ENCODE results near the gene PIK3R2.

PIK3R2 gene

DNA sequence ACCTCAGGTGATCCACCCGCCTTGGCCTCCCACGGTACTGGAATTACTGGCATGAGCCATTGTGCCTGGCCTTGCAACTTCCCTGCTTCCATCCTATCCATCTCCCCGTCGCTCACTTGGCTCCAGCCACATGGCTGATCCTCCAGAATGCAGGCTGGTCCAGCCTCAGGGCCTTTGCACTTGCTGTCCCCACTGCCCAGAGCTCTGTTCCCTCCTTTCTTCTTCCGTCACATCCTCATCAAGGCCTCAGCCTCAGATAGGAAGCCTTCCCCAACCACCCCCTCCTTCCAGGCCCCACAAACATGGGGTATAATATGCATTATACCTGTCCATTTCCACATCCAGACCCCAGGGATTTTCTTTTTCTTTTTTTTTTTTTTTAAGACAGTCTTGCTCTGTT, 39.1 kb upstream of the PIK3R2 start:
- ATAC-seq = no peak

DNA sequence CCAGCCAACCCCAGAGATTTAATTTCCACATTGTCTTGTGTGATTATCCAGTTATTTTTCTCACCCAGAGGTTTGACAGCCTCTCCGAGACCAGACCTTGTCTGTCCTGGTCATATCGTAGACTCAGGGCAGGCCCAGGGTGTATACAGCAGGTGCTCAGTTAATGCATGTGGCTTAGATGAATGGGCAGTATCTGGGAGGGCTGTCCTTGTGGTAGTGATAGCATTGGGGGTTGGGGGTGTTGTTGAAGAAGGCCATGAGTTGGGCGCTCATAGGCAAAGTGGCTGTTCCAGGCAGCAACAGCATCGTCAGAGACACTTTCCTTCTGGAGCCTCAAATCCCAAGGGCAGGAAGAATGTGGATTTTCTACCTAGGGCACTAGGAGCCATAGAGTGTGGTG, 38.5 kb upstream of the PIK3R2 start:
- ATAC-seq = no peak
- TF ChIP-seq ZNF70 (CRISPR knock-in tag; IDR thresholded peaks at IDR 0.05) = no peak
- TF ChIP-seq, protein P1, sequence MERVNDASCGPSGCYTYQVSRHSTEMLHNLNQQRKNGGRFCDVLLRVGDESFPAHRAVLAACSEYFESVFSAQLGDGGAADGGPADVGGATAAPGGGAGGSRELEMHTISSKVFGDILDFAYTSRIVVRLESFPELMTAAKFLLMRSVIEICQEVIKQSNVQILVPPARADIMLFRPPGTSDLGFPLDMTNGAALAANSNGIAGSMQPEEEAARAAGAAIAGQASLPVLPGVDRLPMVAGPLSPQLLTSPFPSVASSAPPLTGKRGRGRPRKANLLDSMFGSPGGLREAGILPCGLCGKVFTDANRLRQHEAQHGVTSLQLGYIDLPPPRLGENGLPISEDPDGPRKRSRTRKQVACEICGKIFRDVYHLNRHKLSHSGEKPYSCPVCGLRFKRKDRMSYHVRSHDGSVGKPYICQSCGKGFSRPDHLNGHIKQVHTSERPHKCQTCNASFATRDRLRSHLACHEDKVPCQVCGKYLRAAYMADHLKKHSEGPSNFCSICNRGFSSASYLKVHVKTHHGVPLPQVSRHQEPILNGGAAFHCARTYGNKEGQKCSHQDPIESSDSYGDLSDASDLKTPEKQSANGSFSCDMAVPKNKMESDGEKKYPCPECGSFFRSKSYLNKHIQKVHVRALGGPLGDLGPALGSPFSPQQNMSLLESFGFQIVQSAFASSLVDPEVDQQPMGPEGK (CRISPR knock-in tag; IDR thresholded peaks at IDR 0.05; ENCODE audit: borderline replicate concordance) = no peak
- TF ChIP-seq GLIS3 (CRISPR knock-in tag; IDR thresholded peaks at IDR 0.05) = no peak
- TF ChIP-seq ESRRG (CRISPR knock-in tag; IDR thresholded peaks at IDR 0.05) = no peak
- no peak for TF ChIP-seq BACH2 (CRISPR knock-in tag; IDR thresholded peaks at IDR 0.05; ENCODE audit: borderline replicate concordance)

More for the DNA sequence above, 39.1 kb upstream of the PIK3R2 start:
- TF ChIP-seq ZC3H10 (CRISPR knock-in tag; IDR thresholded peaks at IDR 0.05) (no peak), ZFP30 (CRISPR knock-in tag; IDR thresholded peaks at IDR 0.05) (no peak), CSDC2 (CRISPR knock-in tag; IDR thresholded peaks at IDR 0.05) (no peak), ISL1 (CRISPR knock-in tag; IDR thresholded peaks at IDR 0.05) (no peak), ARNTL (CRISPR knock-in tag; IDR thresholded peaks at IDR 0.05; ENCODE audit: borderline replicate concordance, low read depth) (no peak)
- TF ChIP-seq, protein P2, sequence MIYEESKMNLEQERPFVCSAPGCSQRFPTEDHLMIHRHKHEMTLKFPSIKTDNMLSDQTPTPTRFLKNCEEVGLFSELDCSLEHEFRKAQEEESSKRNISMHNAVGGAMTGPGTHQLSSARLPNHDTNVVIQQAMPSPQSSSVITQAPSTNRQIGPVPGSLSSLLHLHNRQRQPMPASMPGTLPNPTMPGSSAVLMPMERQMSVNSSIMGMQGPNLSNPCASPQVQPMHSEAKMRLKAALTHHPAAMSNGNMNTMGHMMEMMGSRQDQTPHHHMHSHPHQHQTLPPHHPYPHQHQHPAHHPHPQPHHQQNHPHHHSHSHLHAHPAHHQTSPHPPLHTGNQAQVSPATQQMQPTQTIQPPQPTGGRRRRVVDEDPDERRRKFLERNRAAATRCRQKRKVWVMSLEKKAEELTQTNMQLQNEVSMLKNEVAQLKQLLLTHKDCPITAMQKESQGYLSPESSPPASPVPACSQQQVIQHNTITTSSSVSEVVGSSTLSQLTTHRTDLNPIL (CRISPR knock-in tag; IDR thresholded peaks at IDR 0.05; ENCODE audit: low read depth) = no peak

DNA sequence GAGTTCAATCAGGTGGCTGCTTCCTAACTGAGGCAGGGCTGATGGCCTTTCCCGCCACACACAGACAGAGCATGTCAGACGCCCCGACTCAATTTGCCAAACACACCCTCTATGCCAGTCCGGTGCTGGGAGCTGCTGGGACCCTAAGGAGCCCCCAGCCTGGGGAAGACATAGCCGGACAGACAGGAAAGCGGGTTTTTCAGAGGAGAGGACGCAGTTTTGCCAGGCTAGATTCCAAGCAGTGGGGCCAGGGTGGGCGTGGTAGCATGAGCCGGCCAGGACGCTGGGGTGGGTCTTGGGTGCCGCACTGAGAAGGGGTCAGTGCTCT, 35.6 kb upstream of the PIK3R2 start:
- TF ChIP-seq ZNF8 (CRISPR knock-in tag; IDR thresholded peaks at IDR 0.05) (no peak), ISL1 (CRISPR knock-in tag; IDR thresholded peaks at IDR 0.05) (no peak), ZC3H10 (CRISPR knock-in tag; IDR thresholded peaks at IDR 0.05) (no peak), SNAI2 (CRISPR knock-in tag; IDR thresholded peaks at IDR 0.05) (no peak), ZNF70 (CRISPR knock-in tag; IDR thresholded peaks at IDR 0.05) (no peak)
- TF ChIP-seq, protein P1 (CRISPR knock-in tag; IDR thresholded peaks at IDR 0.05; ENCODE audit: borderline replicate concordance) = no peak

DNA sequence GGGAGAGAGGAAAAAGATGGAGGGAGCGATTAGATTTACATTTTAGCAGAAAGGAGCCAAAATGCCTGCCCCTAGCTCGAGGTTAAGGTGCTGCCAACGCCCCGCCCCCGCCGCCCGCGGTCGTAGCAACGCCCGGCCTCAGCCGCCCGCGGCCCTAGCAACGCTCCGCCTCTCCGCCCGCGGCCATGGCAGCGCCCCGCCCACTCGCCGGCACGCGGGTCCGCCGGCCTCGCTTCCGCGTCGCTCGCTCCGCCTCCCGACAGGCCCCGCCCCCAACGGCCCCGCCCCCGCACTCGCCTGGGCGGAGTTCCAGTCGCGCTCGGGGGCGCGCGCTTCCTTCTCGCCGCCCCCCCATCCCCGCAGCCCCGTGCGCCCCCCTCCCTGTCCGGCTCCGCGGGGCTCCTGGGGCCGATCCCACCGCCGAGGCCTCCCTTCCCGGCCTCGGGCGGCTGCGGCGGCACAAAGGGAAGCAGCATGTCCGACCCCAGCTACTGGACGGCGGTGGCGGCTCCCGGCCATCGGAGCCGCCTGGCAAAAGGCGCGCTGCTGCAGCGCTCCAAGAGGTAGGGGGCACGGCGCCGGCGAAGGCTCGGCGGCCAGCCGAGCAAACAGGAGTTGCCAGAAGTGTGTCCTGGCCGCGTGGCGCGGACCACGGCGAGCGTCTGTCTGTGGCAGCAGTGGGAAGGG, 35.1 kb upstream of the PIK3R2 start:
- TF ChIP-seq SNAI2 (CRISPR knock-in tag; IDR thresholded peaks at IDR 0.05) (no peak), TCF4 (CRISPR knock-in tag; IDR thresholded peaks at IDR 0.05; ENCODE audit: borderline replicate concordance) (no peak), ZNF565 (CRISPR knock-in tag; conservative IDR thresholded peaks at IDR 0.05; ENCODE audit: low read depth) (no peak), ARNTL (CRISPR knock-in tag; IDR thresholded peaks at IDR 0.05; ENCODE audit: borderline replicate concordance, low read depth) (no peak), BACH2 (CRISPR knock-in tag; IDR thresholded peaks at IDR 0.05; ENCODE audit: borderline replicate concordance) (no peak), RARB (CRISPR knock-in tag; IDR thresholded peaks at IDR 0.05) (no peak), ZNF70 (CRISPR knock-in tag; IDR thresholded peaks at IDR 0.05) (no peak), ISL1 (CRISPR knock-in tag; IDR thresholded peaks at IDR 0.05) (no peak), ZFP3 (CRISPR knock-in tag; IDR thresholded peaks at IDR 0.05) (no peak)
- TF ChIP-seq, protein P3, sequence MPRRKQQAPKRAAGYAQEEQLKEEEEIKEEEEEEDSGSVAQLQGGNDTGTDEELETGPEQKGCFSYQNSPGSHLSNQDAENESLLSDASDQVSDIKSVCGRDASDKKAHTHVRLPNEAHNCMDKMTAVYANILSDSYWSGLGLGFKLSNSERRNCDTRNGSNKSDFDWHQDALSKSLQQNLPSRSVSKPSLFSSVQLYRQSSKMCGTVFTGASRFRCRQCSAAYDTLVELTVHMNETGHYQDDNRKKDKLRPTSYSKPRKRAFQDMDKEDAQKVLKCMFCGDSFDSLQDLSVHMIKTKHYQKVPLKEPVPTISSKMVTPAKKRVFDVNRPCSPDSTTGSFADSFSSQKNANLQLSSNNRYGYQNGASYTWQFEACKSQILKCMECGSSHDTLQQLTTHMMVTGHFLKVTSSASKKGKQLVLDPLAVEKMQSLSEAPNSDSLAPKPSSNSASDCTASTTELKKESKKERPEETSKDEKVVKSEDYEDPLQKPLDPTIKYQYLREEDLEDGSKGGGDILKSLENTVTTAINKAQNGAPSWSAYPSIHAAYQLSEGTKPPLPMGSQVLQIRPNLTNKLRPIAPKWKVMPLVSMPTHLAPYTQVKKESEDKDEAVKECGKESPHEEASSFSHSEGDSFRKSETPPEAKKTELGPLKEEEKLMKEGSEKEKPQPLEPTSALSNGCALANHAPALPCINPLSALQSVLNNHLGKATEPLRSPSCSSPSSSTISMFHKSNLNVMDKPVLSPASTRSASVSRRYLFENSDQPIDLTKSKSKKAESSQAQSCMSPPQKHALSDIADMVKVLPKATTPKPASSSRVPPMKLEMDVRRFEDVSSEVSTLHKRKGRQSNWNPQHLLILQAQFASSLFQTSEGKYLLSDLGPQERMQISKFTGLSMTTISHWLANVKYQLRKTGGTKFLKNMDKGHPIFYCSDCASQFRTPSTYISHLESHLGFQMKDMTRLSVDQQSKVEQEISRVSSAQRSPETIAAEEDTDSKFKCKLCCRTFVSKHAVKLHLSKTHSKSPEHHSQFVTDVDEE (CRISPR knock-in tag; IDR thresholded peaks at IDR 0.05) = no peak
- TF ChIP-seq, protein P1 (CRISPR knock-in tag; IDR thresholded peaks at IDR 0.05; ENCODE audit: borderline replicate concordance) = no peak
- ATAC-seq = peak; percentile 80

More for the DNA sequence above, 35.6 kb upstream of the PIK3R2 start:
- peak; percentile 20; the same call in 2 of the 3 replicates for ATAC-seq
